Testis (tissue), 2 donors: ENCODE measurements around the gene HAT1.

ENCODE experiments used
- CTCF ChIP-seq, 3 experiments: fragments of 450-650 bp in 2 of 3; fragments of 200-600 bp in 1 of 3; sonication (generic) in 1 of 3; IDR thresholded peaks; one replicate each; pipeline ENCODE4 v1.5.1; 2016 to 2019; ENCODE audit warnings: antibody characterized with exemption in 3 of 3, mild to moderate bottlenecking in 2 of 3, moderate library complexity in 1 of 3
- POLR2A ChIP-seq: fragments of 450-650 bp; IDR thresholded peaks from one replicate; pipeline ENCODE4 v1.6.1; 2017; ENCODE audit warnings: antibody characterized with exemption, mild to moderate bottlenecking, moderate library complexity

GRCh38 chr2:171999161-171999560 is 76.9 kb downstream of the HAT1 start:
- no peak for TF ChIP-seq CTCF (IDR thresholded peaks at IDR 0.05)
- TF ChIP-seq POLR2A = no peak
